Endodermal cell (in vitro differentiated cells): ENCODE measurements around the gene CCDC134. TPM values are rescaled to one million over a fixed set of nuclear protein-coding genes. Genes with fewer than 3 reads are reported as not detected.

Experiments
- DNase-seq: peaks from one replicate; pipeline ENCODE4 v3.0.0-alpha.2; 2017
- H3K27ac ChIP-seq: 2 replicates; pipeline ENCODE4 v1.5.1; 2013; ENCODE audit warnings: mild to moderate bottlenecking, low read depth, low read length, moderate library complexity
- H3K27me3 ChIP-seq: 2 replicates; pipeline ENCODE4 v1.6.1; 2013; ENCODE audit warnings: mild to moderate bottlenecking, low read length, moderate library complexity; ENCODE audit not compliant: insufficient read depth, control insufficient read depth, poor library complexity, severe bottlenecking
- H3K36me3 ChIP-seq: 2 replicates; pipeline ENCODE4 v1.7.0; 2013; ENCODE audit warnings: mild to moderate bottlenecking, low read length, moderate library complexity; ENCODE audit not compliant: control insufficient read depth, insufficient read depth
- H3K4me1 ChIP-seq: one replicate; pipeline ENCODE4 v1.7.0; 2013; ENCODE audit warnings: low read length; ENCODE audit not compliant: control insufficient read depth, insufficient read depth
- H3K4me3 ChIP-seq: 2 replicates; pipeline ENCODE4 v1.5.1; 2013; ENCODE audit warnings: mild to moderate bottlenecking, low read length, moderate library complexity
- H3K9ac ChIP-seq: 2 replicates; pipeline ENCODE4 v1.6.1; 2013; ENCODE audit warnings: mild to moderate bottlenecking, low read length, moderate library complexity; ENCODE audit not compliant: poor library complexity, severe bottlenecking; ENCODE audit errors: extremely low read depth
- H3K9me3 ChIP-seq: 2 replicates; pipeline ENCODE4 v1.6.1; 2013; ENCODE audit warnings: mild to moderate bottlenecking, low read length, moderate library complexity; ENCODE audit not compliant: control insufficient read depth
- H3K27ac Mint-ChIP-seq: 2 replicates; pipeline ENCODE4 v1.8.0; 2020; ENCODE audit warnings: mixed read lengths
- H3K27me3 Mint-ChIP-seq: 2 replicates; pipeline ENCODE4 v1.8.0; 2021; ENCODE audit warnings: mild to moderate bottlenecking, mixed read lengths; ENCODE audit not compliant: insufficient read depth
- H3K36me3 Mint-ChIP-seq: 2 replicates; pipeline ENCODE4 v1.8.0; 2020; ENCODE audit warnings: low read depth, mixed read lengths
- H3K4me1 Mint-ChIP-seq: 2 replicates; pipeline ENCODE4 v1.8.0; 2020; ENCODE audit warnings: mixed read lengths
- H3K4me3 Mint-ChIP-seq: 2 replicates; pipeline ENCODE4 v1.8.0; 2020; ENCODE audit warnings: mild to moderate bottlenecking, moderate library complexity, mixed read lengths
- H3K9me3 Mint-ChIP-seq: 2 replicates; pipeline ENCODE4 v1.8.0; 2020; ENCODE audit warnings: mild to moderate bottlenecking, mixed read lengths
- CTCF ChIP-seq: fragments of 200-600 bp; sonication (generic); conservative IDR thresholded peaks from 2 replicates; pipeline ENCODE4 v1.5.0; 2021; ENCODE audit warnings: antibody characterized with exemption, mild to moderate bottlenecking
- WGBS, 2 experiments: methylation state at CpG; one replicate each; pipeline versions ENCODE4 v1.1.5 to v1.1.7; 2013; ENCODE audit warnings: missing lambda C conversion rate in 2 of 2, mixed read lengths in 1 of 2; ENCODE audit not compliant: insufficient coverage in 1 of 2, insufficient read length in 1 of 2; 5-methylcytosine and 5-hydroxymethylcytosine counted together
- total RNA-seq, 2 donors: library from RNA; stranded (reverse); fragmentation: NEBNext Ultra II Directional in 1 of 2; extraction: Animal tissue kit (Norgen Biotek cat#: 25700) in 1 of 2; gene quantifications; 2 replicates in 1 of 2; 3 replicates in 1 of 2; pipeline ENCODE4 v1.2.1, GENCODE V29; 2021

Gene CCDC134
- total RNA-seq, 2 donors from 2014 or later = 15.0 to 21.0 TPM

GRCh38 chr22:41782316-41782715 lies 18.2 kb upstream of the CCDC134 start:
- DNase-seq = no peak
- 91 to 92% methylated on average over 4 to 6 of the region's 6 CpGs for WGBS, 2 experiments
- H3K9me3 ChIP-seq = no peaks in the 10 kb centered on the region
- H3K4me1 ChIP-seq = no peaks in the 10 kb centered on the region
- no peak overlapping the region for H3K9ac ChIP-seq
- no peak overlapping the region for H3K27ac ChIP-seq
- Mint-ChIP-seq H3K4me3 (no peak overlapping the region), H3K36me3 (no peaks in the 10 kb centered on the region), H3K9me3 (no peaks in the 10 kb centered on the region), H3K27ac (no peak overlapping the region), H3K27me3 (peaks cover 57% of the 10 kb centered on the region), H3K4me1 (peaks cover 25% of the 10 kb centered on the region)
- no peaks in the 10 kb centered on the region for H3K36me3 ChIP-seq
- peaks cover 64% of the 10 kb centered on the region for H3K27me3 ChIP-seq
- TF ChIP-seq CTCF = no peak
- no peak overlapping the region for H3K4me3 ChIP-seq

- DNase-seq = no peak
- no peak overlapping the region for H3K4me3 Mint-ChIP-seq
- Histone ChIP-seq H3K9me3 (no peaks in the 10 kb centered on the region), H3K4me1 (no peaks in the 10 kb centered on the region), H3K27ac (no peak overlapping the region), H3K27me3 (peaks cover 64% of the 10 kb centered on the region), H3K36me3 (no peaks in the 10 kb centered on the region), H3K9ac (no peak overlapping the region), H3K4me3 (no peak overlapping the region)
- H3K36me3 Mint-ChIP-seq = no peaks in the 10 kb centered on the region
- no peaks in the 10 kb centered on the region for H3K9me3 Mint-ChIP-seq
- TF ChIP-seq CTCF = no peak
- H3K27ac Mint-ChIP-seq = no peak overlapping the region
- peaks cover 55% of the 10 kb centered on the region for H3K27me3 Mint-ChIP-seq
- WGBS, 2 experiments = 69 to 85% methylated on average over 2 of the region's 2 CpGs
- peaks cover 25% of the 10 kb centered on the region for H3K4me1 Mint-ChIP-seq
Observed at GRCh38 chr22:41782751-41783150, 17.7 kb upstream of the CCDC134 start.

GRCh38 chr22:41787331-41787730 lies 13.1 kb upstream of the CCDC134 start:
- TF ChIP-seq CTCF = no peak
- Mint-ChIP-seq H3K27ac (no peak overlapping the region), H3K27me3 (peaks cover 31% of the 10 kb centered on the region), H3K36me3 (no peaks in the 10 kb centered on the region), H3K9me3 (no peaks in the 10 kb centered on the region), H3K4me1 (no peaks in the 10 kb centered on the region), H3K4me3 (no peak overlapping the region)
- WGBS, 2 experiments = 93 to 100% methylated on average over 1 to 2 of the region's 2 CpGs
- H3K36me3 ChIP-seq = no peaks in the 10 kb centered on the region
- peaks cover 51% of the 10 kb centered on the region for H3K27me3 ChIP-seq
- H3K4me1 ChIP-seq = no peaks in the 10 kb centered on the region
- H3K9me3 ChIP-seq = no peaks in the 10 kb centered on the region
- no peak overlapping the region for H3K27ac ChIP-seq
- no peak overlapping the region for H3K9ac ChIP-seq
- no peak overlapping the region for H3K4me3 ChIP-seq
- DNase-seq = no peak
